ENCODE results near the gene ADAMTS14. TPM values are rescaled to one million over a fixed set of nuclear protein-coding genes. Genes with fewer than 3 reads are reported as not detected.

The ADAMTS14 gene
- total RNA-seq, 1 donor from 2014 or later, result 1.3 TPM

DNA sequence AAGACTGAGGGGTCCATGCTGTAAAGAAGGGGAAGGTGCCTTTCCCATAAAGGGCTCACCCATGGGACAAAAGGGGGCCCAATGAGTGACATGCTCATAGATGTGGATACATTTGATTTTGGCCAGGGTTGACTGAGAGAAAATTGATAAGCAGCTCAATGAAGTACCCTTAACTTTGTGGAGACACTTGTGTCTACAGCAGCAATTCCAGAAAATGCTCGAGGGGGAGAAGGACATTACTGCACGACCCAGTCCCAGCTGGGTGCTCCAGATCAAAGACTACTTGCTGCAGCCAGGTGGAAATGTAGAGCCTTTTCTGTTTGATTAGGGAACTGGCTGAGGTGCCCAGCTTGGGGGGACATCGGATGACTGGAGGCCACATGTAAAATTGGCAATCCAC lies 22.2 kb upstream of the ADAMTS14 start:
- Histone ChIP-seq H3K27me3 (ENCODE audit: control insufficient read depth, insufficient read depth, low read length) (no peaks in the 10 kb centered on the region), H3K36me3 (ENCODE audit: control insufficient read depth, insufficient read depth, low read length) (no peaks in the 10 kb centered on the region), H3K4me3 (ENCODE audit: low read depth, low read length) (no peak overlapping the region)
- no peak for DNase-seq (ENCODE audit: low read depth)
- no peak for TF ChIP-seq CTCF (IDR thresholded peaks at IDR 0.05; ENCODE audit: insufficient read depth, low read length, poor library complexity, severe bottlenecking)

GRCh38 chr10:70650718-70651117 lies 21.6 kb upstream of the ADAMTS14 start:
- no peak for TF ChIP-seq CTCF (IDR thresholded peaks at IDR 0.05; ENCODE audit: insufficient read depth, low read length, poor library complexity, severe bottlenecking)
- no peak for DNase-seq (ENCODE audit: low read depth)
- H3K27me3 ChIP-seq (ENCODE audit: control insufficient read depth, insufficient read depth, low read length), result no peaks in the 10 kb centered on the region
- no peaks in the 10 kb centered on the region for H3K36me3 ChIP-seq (ENCODE audit: control insufficient read depth, insufficient read depth, low read length)
- no peak overlapping the region for H3K4me3 ChIP-seq (ENCODE audit: low read depth, low read length)

DNA sequence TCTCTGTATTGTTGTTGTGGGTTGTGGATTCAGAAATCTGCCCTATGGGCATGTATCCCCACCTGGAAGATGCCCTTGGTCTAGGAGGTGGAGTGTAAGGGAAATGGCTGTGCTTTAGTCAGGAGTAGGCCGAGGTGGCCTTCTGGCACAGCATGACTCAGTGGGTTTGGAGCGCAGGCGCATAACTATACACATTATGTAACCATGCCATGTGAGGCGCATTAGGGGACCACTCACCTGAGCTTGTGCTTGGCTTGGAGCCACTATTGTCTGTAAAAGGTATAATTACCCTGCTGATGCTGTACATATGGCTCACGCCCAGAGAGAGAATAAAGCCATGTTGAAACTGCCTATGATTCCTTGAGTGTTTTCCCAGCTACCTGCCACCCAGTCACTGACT lies 20.6 kb upstream of the ADAMTS14 start:
- Histone ChIP-seq H3K4me3 (ENCODE audit: low read depth, low read length) (no peak overlapping the region), H3K27me3 (ENCODE audit: control insufficient read depth, insufficient read depth, low read length) (no peaks in the 10 kb centered on the region), H3K36me3 (ENCODE audit: control insufficient read depth, insufficient read depth, low read length) (no peaks in the 10 kb centered on the region)
- TF ChIP-seq CTCF (IDR thresholded peaks at IDR 0.05; ENCODE audit: insufficient read depth, low read length, poor library complexity, severe bottlenecking), result no peak
- no peak for DNase-seq (ENCODE audit: low read depth)

GRCh38 chr10:70652761-70653657 lies 19.3 kb upstream of the ADAMTS14 start:
- DNase-seq (ENCODE audit: low read depth), result peak; percentile 94
- Histone ChIP-seq H3K4me3 (ENCODE audit: low read depth, low read length) (no peak overlapping the region), H3K36me3 (ENCODE audit: control insufficient read depth, insufficient read depth, low read length) (no peaks in the 10 kb centered on the region), H3K27me3 (ENCODE audit: control insufficient read depth, insufficient read depth, low read length) (no peaks in the 10 kb centered on the region)
- no peak for TF ChIP-seq CTCF (IDR thresholded peaks at IDR 0.05; ENCODE audit: insufficient read depth, low read length, poor library complexity, severe bottlenecking)

DNA sequence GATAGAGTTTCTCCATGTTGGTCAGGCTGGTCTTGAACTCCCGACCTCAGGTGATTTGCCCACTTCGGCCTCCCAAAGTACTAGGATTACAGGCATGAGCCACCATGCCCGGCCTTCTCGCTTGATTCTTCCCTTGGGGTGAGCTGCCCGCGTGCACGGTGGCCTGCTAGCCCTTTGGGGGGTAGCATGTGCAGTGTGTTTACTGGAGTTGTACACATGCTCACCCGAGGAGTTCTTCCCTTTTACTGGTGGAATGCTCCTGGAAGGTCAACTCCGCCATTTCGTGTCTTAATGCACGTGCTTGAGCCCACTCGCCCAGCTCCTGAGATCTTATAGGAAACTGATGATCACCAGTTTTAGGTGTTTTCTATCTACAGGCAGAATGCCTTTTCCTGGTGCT lies 17.0 kb upstream of the ADAMTS14 start:
- H3K36me3 ChIP-seq (ENCODE audit: control insufficient read depth, insufficient read depth, low read length), result no peaks in the 10 kb centered on the region

More for the DNA sequence above, 17.0 kb upstream of the ADAMTS14 start:
- no peak for TF ChIP-seq CTCF (IDR thresholded peaks at IDR 0.05; ENCODE audit: insufficient read depth, low read length, poor library complexity, severe bottlenecking)
- H3K27me3 ChIP-seq (ENCODE audit: control insufficient read depth, insufficient read depth, low read length), result no peaks in the 10 kb centered on the region
- no peak for DNase-seq (ENCODE audit: low read depth)
- no peak overlapping the region for H3K4me3 ChIP-seq (ENCODE audit: low read depth, low read length)

Data from kidney epithelial cell (primary cell).